Liver (tissue), 9 donors: ENCODE measurements around the gene TRIM5. TPM values are rescaled to one million over a fixed set of nuclear protein-coding genes. Genes with fewer than 3 reads are reported as not detected.

Source experiments
- DNase-seq: peaks from one replicate; pipeline ENCODE4 v3.0.0-alpha.2; 2017; ENCODE audit warnings: low spot score
- H3K27ac ChIP-seq, 2 donors: one replicate each; pipeline ENCODE4 v1.7.0; 2013; ENCODE audit warnings: inconsistent platforms in 2 of 2, low read length in 2 of 2, control low read depth in 1 of 2, low read depth in 1 of 2, mild to moderate bottlenecking in 1 of 2
- H3K27me3 ChIP-seq, 4 donors: one replicate each; pipeline versions ENCODE4 v1.6.1 to v1.7.0; 2013; ENCODE audit warnings: low read length in 3 of 4, inconsistent platforms in 1 of 4, mild to moderate bottlenecking in 1 of 4, moderate library complexity in 1 of 4; ENCODE audit not compliant: control insufficient read depth in 4 of 4, insufficient read depth in 4 of 4
- H3K36me3 ChIP-seq, 4 donors: one replicate each; pipeline versions ENCODE4 v1.6.1 to v1.7.0; 2013; ENCODE audit warnings: low read length in 3 of 4, mild to moderate bottlenecking in 3 of 4, low read depth in 1 of 4, moderate library complexity in 1 of 4; ENCODE audit not compliant: control insufficient read depth in 4 of 4, insufficient read depth in 3 of 4
- H3K4me1 ChIP-seq, 4 donors: one replicate each; pipeline versions ENCODE4 v1.6.1 to v1.7.0; 2013; ENCODE audit warnings: low read length in 3 of 4, mild to moderate bottlenecking in 3 of 4, moderate library complexity in 1 of 4; ENCODE audit not compliant: control insufficient read depth in 4 of 4, insufficient read depth in 4 of 4
- H3K4me3 ChIP-seq, 3 donors: one replicate each; pipeline versions ENCODE4 v1.6.1 to v1.7.0; 2013; ENCODE audit warnings: low read length in 3 of 3, control low read depth in 1 of 3, low read depth in 1 of 3, mild to moderate bottlenecking in 1 of 3
- H3K9ac ChIP-seq, 2 donors: one replicate each; pipeline ENCODE4 v1.7.0; 2013; ENCODE audit warnings: low read length in 2 of 2, mild to moderate bottlenecking in 2 of 2, moderate library complexity in 2 of 2, control low read depth in 1 of 2, low read depth in 1 of 2
- H3K9me3 ChIP-seq, 4 donors: one replicate each; pipeline versions ENCODE4 v1.6.1 to v1.7.0; 2013; ENCODE audit warnings: low read length in 3 of 4; ENCODE audit not compliant: control insufficient read depth in 4 of 4
- ATF3 ChIP-seq: IDR thresholded peaks from 2 replicates; pipeline ENCODE4 v1.6.1; 2016; ENCODE audit warnings: antibody characterized with exemption
- CTCF ChIP-seq: fragments of 150-350 bp; IDR thresholded peaks from 2 replicates; pipeline ENCODE4 v1.5.1; 2017; ENCODE audit warnings: improper control_type of control experiment, low read depth, low read length; ENCODE audit not compliant: missing input control
- FOXA1 ChIP-seq: IDR thresholded peaks from 2 replicates; pipeline ENCODE4 v1.6.1; 2016; ENCODE audit warnings: antibody characterized with exemption
- FOXA2 ChIP-seq: IDR thresholded peaks from 2 replicates; pipeline ENCODE4 v1.6.1; 2016; ENCODE audit warnings: antibody characterized with exemption
- GABPA ChIP-seq, 2 donors: IDR thresholded peaks in 1 of 2; conservative IDR thresholded peaks in 1 of 2; 2 replicates each; pipeline ENCODE4 v1.6.1; 2016; ENCODE audit warnings: antibody characterized with exemption in 2 of 2, mild to moderate bottlenecking in 1 of 2, moderate library complexity in 1 of 2
- HNF4A ChIP-seq, 2 donors: conservative IDR thresholded peaks; 2 replicates each; pipeline ENCODE4 v1.6.1; 2016; ENCODE audit warnings: antibody characterized with exemption in 2 of 2, mild to moderate bottlenecking in 2 of 2
- HNF4G ChIP-seq: IDR thresholded peaks from 2 replicates; pipeline ENCODE4 v1.6.1; 2016; ENCODE audit warnings: antibody characterized with exemption
- MAX ChIP-seq: IDR thresholded peaks from 2 replicates; pipeline ENCODE4 v1.6.1; 2016; ENCODE audit warnings: antibody characterized with exemption
- NR2F2 ChIP-seq: IDR thresholded peaks from 2 replicates; pipeline ENCODE4 v1.6.1; 2016; ENCODE audit warnings: antibody characterized with exemption
- RAD21 ChIP-seq, 2 donors: IDR thresholded peaks; 2 replicates each; pipeline ENCODE4 v1.6.1; 2016; ENCODE audit warnings: antibody characterized with exemption in 2 of 2, mild to moderate bottlenecking in 2 of 2
- REST ChIP-seq: IDR thresholded peaks from 2 replicates; pipeline ENCODE4 v1.6.1; 2016; ENCODE audit warnings: antibody characterized with exemption, mild to moderate bottlenecking
- RXRA ChIP-seq, 2 donors: IDR thresholded peaks; 2 replicates each; pipeline ENCODE4 v1.6.1; 2017 to 2018; ENCODE audit warnings: antibody characterized with exemption in 2 of 2, mild to moderate bottlenecking in 1 of 2
- SP1 ChIP-seq: IDR thresholded peaks from 2 replicates; pipeline ENCODE4 v1.6.1; 2018; ENCODE audit warnings: antibody characterized with exemption, mild to moderate bottlenecking
- TAF1 ChIP-seq: conservative IDR thresholded peaks from 2 replicates; pipeline ENCODE4 v1.6.1; 2016; ENCODE audit warnings: antibody characterized with exemption, mild to moderate bottlenecking
- YY1 ChIP-seq: IDR thresholded peaks from 2 replicates; pipeline ENCODE4 v1.6.1; 2016; ENCODE audit warnings: antibody characterized with exemption, mild to moderate bottlenecking
- ZBTB33 ChIP-seq: IDR thresholded peaks from 2 replicates; pipeline ENCODE4 v1.6.1; 2016; ENCODE audit warnings: antibody characterized with exemption
- WGBS: extraction: QIAGEN DNeasy Blood & Tissue Kit; methylation state at CpG from one replicate; pipeline ENCODE4 v1.1.7; 2013; 5-methylcytosine and 5-hydroxymethylcytosine counted together
- polyA plus RNA-seq, 2 donors: library from polyadenylated mRNA; stranded (reverse) in 1 of 2; unstranded in 1 of 2; fragments of 200-250 nt in 1 of 2; fragments of >200 nt in 1 of 2; fragmentation: Nextera tagmentation in 1 of 2; extraction: Ambion mirVana in 1 of 2; gene quantifications; one replicate each; pipeline versions ENCODE4 v1.2.1 to v1.2.3, GENCODE V29; 2013 to 2015
- total RNA-seq, 2 donors: library from RNA; depleted of rRNA; stranded (reverse); fragments of >200 nt; gene quantifications; one replicate each; pipeline ENCODE4 v1.2.3, GENCODE V29; 2014
- donor health status: healthy.
- donor health status: healthy.
- donor health status: healthy.
- donor health status: healthy.
- donor health status: healthy.

The TRIM5 gene
- total and polyA plus RNA-seq, 4 donors = 7.8 to 20.2 (median 13.1) TPM

- no peak for DNase-seq
- TF ChIP-seq HNF4A (conservative IDR thresholded peaks at IDR 0.05) (no peak), REST (no peak), RAD21 (IDR thresholded peaks at IDR 0.05) (no peak), GABPA (IDR thresholded peaks at IDR 0.05 in 1 of 2, conservative IDR thresholded peaks at IDR 0.05 in 1 of 2) (no peak), RXRA (IDR thresholded peaks at IDR 0.05) (no peak), HNF4G (no peak), FOXA2 (no peak), ZBTB33 (no peak), CTCF (no peak), NR2F2 (no peak), SP1 (no peak), MAX (no peak), FOXA1 (no peak), ATF3 (no peak)
- no peak overlapping the region for H3K27ac ChIP-seq
- H3K27me3 ChIP-seq = no peaks in the 10 kb centered on the region
- WGBS = 97% methylated on average over 7 of the region's 7 CpGs
- no peaks in the 10 kb centered on the region for H3K9me3 ChIP-seq
- peaks cover 4 to 30% (median 20%) of the 10 kb centered on the region in 4 donors for H3K36me3 ChIP-seq
- peaks cover 0 to 17% (median 4%) of the 10 kb centered on the region in 4 donors for H3K4me1 ChIP-seq
- H3K9ac ChIP-seq = no peak overlapping the region
- H3K4me3 ChIP-seq = no peak overlapping the region
These were observed 5.1 kb downstream of the TRIM5 start for GRCh38 chr11:5679811-5680210.

- DNase-seq = no peak
- TF ChIP-seq YY1 (no peak), FOXA1 (no peak), TAF1 (no peak), MAX (no peak), REST (no peak), HNF4A (conservative IDR thresholded peaks at IDR 0.05) (no peak)
- Histone ChIP-seq H3K4me3 (no peak overlapping the region), H3K9ac (no peak overlapping the region), H3K4me1 (no peaks in the 10 kb centered on the region), H3K27me3 (no peaks in the 10 kb centered on the region), H3K27ac (no peak overlapping the region), H3K36me3 (peaks cover 5 to 38% (median 31%) of the 10 kb centered on the region in 4 donors), H3K9me3 (no peaks in the 10 kb centered on the region)
- 97% methylated on average over 4 of the region's 4 CpGs for WGBS
These were observed 10.5 kb downstream of the TRIM5 start for GRCh38 chr11:5674391-5674790.
